ENCODE measurements around the gene RALGPS2. TPM values are rescaled to one million over a fixed set of nuclear protein-coding genes. Genes with fewer than 3 reads are reported as not detected.
A peak's percentile ranks its signal among the peaks of the same experiment; 100 is the strongest.

Gene RALGPS2
- total RNA-seq, 1 experiment from 2014 or later = 13.3 TPM

DNA sequence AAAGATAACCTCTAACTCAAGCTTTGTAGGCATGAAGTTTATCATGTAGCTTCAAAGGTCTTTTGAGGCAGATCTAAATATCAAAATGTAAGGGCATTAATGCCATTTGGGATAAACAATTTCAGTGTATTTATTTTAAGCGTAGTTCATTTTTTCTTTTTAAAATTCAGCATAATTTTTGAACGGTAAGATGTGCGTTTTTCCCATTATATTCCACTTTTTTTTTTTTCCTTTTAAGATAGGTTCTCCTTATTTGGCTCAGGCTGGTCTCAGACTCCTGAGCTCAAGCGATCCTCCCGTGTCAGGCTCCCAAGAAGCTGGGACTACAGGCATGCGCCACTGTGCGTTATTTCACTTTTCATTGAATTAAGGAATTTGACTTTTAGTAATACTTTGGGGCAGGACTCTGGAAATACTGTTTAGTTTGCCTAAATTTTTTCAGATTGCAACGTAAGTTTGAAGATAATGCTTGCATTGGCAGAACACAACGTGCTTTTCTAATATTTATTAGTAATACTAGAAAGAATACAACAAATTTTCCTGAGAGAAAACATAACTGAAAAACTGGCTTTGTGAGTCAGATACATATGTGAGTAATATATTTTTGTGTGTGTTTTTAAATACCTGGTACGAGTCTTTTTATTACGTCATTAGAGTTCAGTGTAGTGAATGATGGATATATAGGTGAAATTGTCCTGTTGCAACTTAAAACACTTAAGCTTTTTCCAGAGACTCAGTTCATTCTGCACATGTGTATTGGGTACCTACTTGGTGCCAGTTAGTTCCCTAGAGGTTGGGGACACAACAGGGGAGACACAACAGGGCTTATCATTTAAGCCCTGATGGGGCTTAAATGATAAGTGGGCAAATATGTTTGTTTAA, 2.2 kb downstream of the RALGPS2 start:
- H3K36me3 Mint-ChIP-seq (ENCODE audit: insufficient read depth, unreplicated experiment) = no peaks in the 10 kb centered on the region
- TF ChIP-seq CTCF (IDR thresholded peaks at IDR 0.05; ENCODE audit: unreplicated experiment) = no peak
- DNase-seq (ENCODE audit: unreplicated experiment) = peak; percentile 51
- H3K4me1 Mint-ChIP-seq (ENCODE audit: insufficient read depth, unreplicated experiment) = peaks cover 25% of the 10 kb centered on the region
- no TSS peak for BruUV-seq (replicated peaks)
- H3K9me3 Mint-ChIP-seq (ENCODE audit: unreplicated experiment) = peaks cover 8% of the 10 kb centered on the region
- peak overlapping the region; percentile 79 for H3K4me3 Mint-ChIP-seq (ENCODE audit: unreplicated experiment)
- H3K27me3 Mint-ChIP-seq (ENCODE audit: insufficient read depth, unreplicated experiment) = no peaks in the 10 kb centered on the region
- intact Hi-C loops (cut with micrococcal nuclease) = loop anchor here (2.0 kb wide), 3 partner anchors 26 to 184 kb away; no protein-coding TSS in a partner anchor
- CTCF ChIA-PET = interaction anchor here (0.6 to 7.6 kb wide), 19 partner anchors 11 to 1148 kb away, joined by 3 to 84 read pairs (median 5); no protein-coding TSS in a partner anchor
- H3K27ac Mint-ChIP-seq (ENCODE audit: low read depth, unreplicated experiment) = peak overlapping the region; percentile 91
- POLR2A ChIA-PET = interaction anchor here (0.5 to 4.5 kb wide), 28 partner anchors 8 to 1514 kb away, joined by 3 to 38 read pairs (median 4); partner anchors contain the start of genes SOAT1 and TOR1AIP1

- Mint-ChIP-seq H3K9me3 (ENCODE audit: unreplicated experiment) (peaks cover 16% of the 10 kb centered on the region), H3K36me3 (ENCODE audit: insufficient read depth, unreplicated experiment) (no peaks in the 10 kb centered on the region), H3K27ac (ENCODE audit: low read depth, unreplicated experiment) (no peak overlapping the region), H3K27me3 (ENCODE audit: insufficient read depth, unreplicated experiment) (no peaks in the 10 kb centered on the region), H3K4me3 (ENCODE audit: unreplicated experiment) (no peak overlapping the region), H3K4me1 (ENCODE audit: insufficient read depth, unreplicated experiment) (peaks cover 4% of the 10 kb centered on the region)
- no TSS peak for BruUV-seq (replicated peaks)
- ChIA-PET POLR2A (interaction anchor here (2.3 kb wide), 1 partner anchor 7 kb away, joined by 12 read pairs; no protein-coding TSS in a partner anchor), CTCF (interaction anchor here (0.7 to 1.6 kb wide), 6 partner anchors 9 to 277 kb away, joined by 3 to 8 read pairs (median 3); no protein-coding TSS in a partner anchor)
- DNase-seq (ENCODE audit: unreplicated experiment) = no peak
- TF ChIP-seq CTCF (IDR thresholded peaks at IDR 0.05; ENCODE audit: unreplicated experiment) = peak; percentile 25
- intact Hi-C loops (cut with micrococcal nuclease) = no loop called here
These were observed 8.9 kb downstream of the RALGPS2 start for GRCh38 chr1:178733972-178734371.

DNA sequence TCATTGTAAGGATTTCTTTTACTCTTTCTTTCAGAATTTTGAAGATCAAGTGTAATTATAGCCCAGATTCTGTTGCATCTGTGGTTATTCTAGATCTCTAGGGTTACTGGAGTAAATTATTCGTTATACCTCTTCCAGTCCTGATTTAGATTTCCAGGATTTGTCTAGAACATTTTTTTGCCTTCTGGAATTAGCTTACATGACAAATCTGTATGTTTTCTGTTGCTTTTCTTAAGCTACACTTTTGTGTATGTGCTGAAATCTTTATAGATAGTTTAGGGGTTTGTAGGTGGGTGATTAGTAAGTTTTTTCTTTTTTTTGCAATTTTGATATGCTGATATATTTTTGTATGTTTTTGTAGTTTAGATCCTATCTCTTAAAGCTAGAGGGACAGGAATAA, 13.7 kb downstream of the RALGPS2 start:
- DNase-seq (ENCODE audit: unreplicated experiment) = no peak
- BruUV-seq (replicated peaks) = no TSS peak
- intact Hi-C loops (cut with micrococcal nuclease) = no loop called here
- Mint-ChIP-seq H3K4me3 (ENCODE audit: unreplicated experiment) (no peak overlapping the region), H3K9me3 (ENCODE audit: unreplicated experiment) (peaks cover 7% of the 10 kb centered on the region), H3K27ac (ENCODE audit: low read depth, unreplicated experiment) (peak overlapping the region; percentile 32), H3K27me3 (ENCODE audit: insufficient read depth, unreplicated experiment) (no peaks in the 10 kb centered on the region), H3K36me3 (ENCODE audit: insufficient read depth, unreplicated experiment) (peaks cover 10% of the 10 kb centered on the region), H3K4me1 (ENCODE audit: insufficient read depth, unreplicated experiment) (peaks cover 11% of the 10 kb centered on the region)
- ChIA-PET POLR2A (interaction anchor here (0.7 to 1.4 kb wide), 3 partner anchors 10 to 12 kb away, joined by 3 to 6 read pairs (median 4); no protein-coding TSS in a partner anchor), CTCF (interaction anchor here (0.6 to 2.2 kb wide), 9 partner anchors 8 to 265 kb away, joined by 3 to 13 read pairs (median 4); no protein-coding TSS in a partner anchor)
- no peak for TF ChIP-seq CTCF (IDR thresholded peaks at IDR 0.05; ENCODE audit: unreplicated experiment)

All from MCF 10A (cell line).